Activated CD8-positive, alpha-beta memory T cell treated with anti-CD3 and anti-CD28 coated beads, Interleukin-2, amount 50 U/mL, for 1 hour (primary cell): Measurements from ENCODE around the gene MPV17L.
"Not testable (repeated sequence)": the region's sequence is repeated elsewhere in the genome, so short reads cannot be mapped to it uniquely, and the experiment has no call there.

Experiments used
- DNase-seq: peaks from one replicate; pipeline ENCODE4 v3.0.0-alpha.2; 2020; ENCODE audit errors: extremely low read depth

Gene MPV17L

GRCh38 chr16:15409476-15409875, 13.9 kb downstream of the MPV17L start:
- DNase-seq, result not testable (repeated sequence)

GRCh38 chr16:15415511-15415985, 20.0 kb downstream of the MPV17L start:
- no peak for DNase-seq

GRCh38 chr16:15417197-15417596, 21.6 kb downstream of the MPV17L start:
- DNase-seq, result no peak

- DNase-seq, result no peak
Measured at GRCh38 chr16:15418206-15418605, 22.7 kb downstream of the MPV17L start.

GRCh38 chr16:15421696-15422095, 26.1 kb downstream of the MPV17L start:
- not testable (repeated sequence) for DNase-seq

- DNase-seq, result no peak
Measured at GRCh38 chr16:15422222-15422621, 26.7 kb downstream of the MPV17L start.

GRCh38 chr16:15425861-15426260, 30.3 kb downstream of the MPV17L start:
- DNase-seq, result no peak

- DNase-seq, result no peak
Measured at GRCh38 chr16:15426796-15427195, 31.2 kb downstream of the MPV17L start.

GRCh38 chr16:15427648-15428239, 32.2 kb downstream of the MPV17L start:
- DNase-seq, result peak; percentile 13

GRCh38 chr16:15430884-15431283, 35.3 kb downstream of the MPV17L start:
- not testable (repeated sequence) for DNase-seq

GRCh38 chr16:15434079-15434424, 38.5 kb downstream of the MPV17L start:
- DNase-seq, result no peak

GRCh38 chr16:15434425-15435215, 39.1 kb downstream of the MPV17L start, which contains the start of gene BMERB1:
Gene BMERB1 (plus strand): TSS chr16:15434588. CDS start chr16:15434654, 66 bp downstream.
- DNase-seq, result peak; percentile 5

- no peak for DNase-seq
Measured at GRCh38 chr16:15435216-15435864, 39.8 kb downstream of the MPV17L start.

GRCh38 chr16:15439102-15439501, 43.5 kb downstream of the MPV17L start:
- no peak for DNase-seq

GRCh38 chr16:15439521-15439920, 44.0 kb downstream of the MPV17L start:
- DNase-seq, result no peak

- DNase-seq, result no peak
Measured at GRCh38 chr16:15440852-15441251, 45.3 kb downstream of the MPV17L start.

- not testable (repeated sequence) for DNase-seq
Measured at GRCh38 chr16:15442140-15442539, 46.6 kb downstream of the MPV17L start.

- DNase-seq, result no peak
Measured at GRCh38 chr16:15443753-15444152, 48.2 kb downstream of the MPV17L start.

GRCh38 chr16:15444264-15444663, 48.7 kb downstream of the MPV17L start:
- DNase-seq, result no peak

GRCh38 chr16:15445450-15445849, 49.9 kb downstream of the MPV17L start:
- no peak for DNase-seq

GRCh38 chr16:15446901-15447300, 51.3 kb downstream of the MPV17L start:
- DNase-seq, result no peak

- no peak for DNase-seq
Measured at GRCh38 chr16:15450624-15451023, 55.1 kb downstream of the MPV17L start.
